Body of pancreas (tissue), 4 donors: Measurements from ENCODE around the gene RNU7-1. TPM values are rescaled to one million over a fixed set of nuclear protein-coding genes. Genes with fewer than 3 reads are reported as not detected.
A peak's percentile ranks its signal among the peaks of the same experiment; 100 is the strongest.

ENCODE experiments used
- ATAC-seq: fragments of 150-250 bp; one replicate; pipeline ENCODE4 v1.9.1; 2016
- DNase-seq, 4 donors: peaks; one replicate each; pipeline ENCODE4 v3.0.0-alpha.2; 2019
- H3K27ac ChIP-seq, 4 donors: fragments of 200-600 bp; sonication (generic); 1 replicate in 3 of 4; 2 replicates in 1 of 4; pipeline versions ENCODE4 v1.5.1 to v1.6.1; 2016 to 2019; ENCODE audit warnings: mild to moderate bottlenecking in 1 of 4, mixed read lengths in 1 of 4, moderate library complexity in 1 of 4
- H3K27me3 ChIP-seq, 2 donors: fragments of 200-600 bp; sonication (generic); one replicate each; pipeline ENCODE4 v1.6.0; 2016; ENCODE audit warnings: mild to moderate bottlenecking in 1 of 2
- H3K36me3 ChIP-seq, 2 donors: fragments of 200-600 bp; sonication (generic); replicated peaks in 1 of 2; 2 replicates each; pipeline ENCODE4 v1.5.1; 2016; ENCODE audit warnings: low read depth in 2 of 2; ENCODE audit not compliant: insufficient read depth in 1 of 2
- H3K4me1 ChIP-seq: fragments of 200-600 bp; sonication (generic); one replicate; pipeline ENCODE4 v1.6.0; 2016
- H3K4me3 ChIP-seq, 2 donors: fragments of 200-600 bp; sonication (generic); 1 replicate in 1 of 2; 2 replicates in 1 of 2; pipeline ENCODE4 v1.5.1; 2016 to 2019
- H3K9me3 ChIP-seq, 3 donors: fragments of 200-600 bp; sonication (generic); 1 replicate in 2 of 3; 2 replicates in 1 of 3; pipeline ENCODE4 v1.5.1; 2016
- CTCF ChIP-seq, 7 experiments: fragments of 450-650 bp in 4 of 7; fragments of 200-600 bp in 3 of 7; sonication (generic) in 3 of 7; IDR thresholded peaks; one replicate each; pipeline ENCODE4 v1.5.1; 2016 to 2019; ENCODE audit warnings: antibody characterized with exemption in 7 of 7
- POLR2A ChIP-seq, 3 donors: fragments of 450-650 bp; IDR thresholded peaks; one replicate each; pipeline ENCODE4 v1.6.1; 2016; ENCODE audit warnings: antibody characterized with exemption in 3 of 3, mild to moderate bottlenecking in 2 of 3
- WGBS, 2 donors: methylation state at CpG; one replicate each; pipeline ENCODE4 v1.1.5; 2017; 5-methylcytosine and 5-hydroxymethylcytosine counted together
- intact Hi-C: fragments of 100-400 bp; cut with DNase I; formaldehyde crosslinking; loops from one replicate; pipeline ENCODE4 v1.15.1; 2023
- total RNA-seq, 2 donors: library from RNA; depleted of rRNA; stranded (reverse); fragments of >200 nt; gene quantifications; one replicate each; pipeline ENCODE4 v1.1.0, GENCODE V29; 2016

RNU7-1 gene
- total RNA-seq, 2 donors from 2014 or later, result not detected

GRCh38 chr12:6974180-6974579, 30.6 kb downstream of the RNU7-1 start:
- TF ChIP-seq POLR2A (IDR thresholded peaks at IDR 0.05) (no peak), CTCF (IDR thresholded peaks at IDR 0.05) (no peak)
- intact Hi-C loops, result no loop called here
- H3K4me3 ChIP-seq, result no peak overlapping the region
- H3K4me1 ChIP-seq, result peaks cover 20% of the 10 kb centered on the region
- no peak overlapping the region for H3K27ac ChIP-seq
- peaks cover 11 to 30% of the 10 kb centered on the region in 2 donors for H3K36me3 ChIP-seq
- no peaks in the 10 kb centered on the region for H3K27me3 ChIP-seq
- H3K9me3 ChIP-seq, result no peaks in the 10 kb centered on the region
- 84 to 90% methylated on average over 6 of the region's 6 CpGs for WGBS, 2 donors
- no peak for ATAC-seq
- DNase-seq, result no peak

GRCh38 chr12:6975297-6976032, 31.8 kb downstream of the RNU7-1 start:
- TF ChIP-seq POLR2A (IDR thresholded peaks at IDR 0.05) (no peak), CTCF (IDR thresholded peaks at IDR 0.05) (no peak)
- Histone ChIP-seq H3K36me3 (peaks cover 11 to 35% of the 10 kb centered on the region in 2 donors), H3K4me1 (peaks cover 9% of the 10 kb centered on the region), H3K9me3 (no peaks in the 10 kb centered on the region), H3K27ac (no peak overlapping the region), H3K4me3 (no peak overlapping the region), H3K27me3 (no peaks in the 10 kb centered on the region)
- no peak for DNase-seq
- ATAC-seq, result no peak
- intact Hi-C loops, result no loop called here
- WGBS, 2 donors, result 69 to 80% methylated on average over 2 of the region's 2 CpGs

GRCh38 chr12:6977653-6978052, 34.0 kb downstream of the RNU7-1 start:
- TF ChIP-seq CTCF (IDR thresholded peaks at IDR 0.05) (no peak), POLR2A (IDR thresholded peaks at IDR 0.05) (no peak)
- intact Hi-C loops, result no loop called here
- WGBS, 2 donors, result 73 to 74% methylated on average over 7 to 10 of the region's 10 CpGs
- Histone ChIP-seq H3K27me3 (no peaks in the 10 kb centered on the region), H3K4me1 (no peaks in the 10 kb centered on the region), H3K9me3 (no peaks in the 10 kb centered on the region), H3K36me3 (peaks cover 11 to 38% of the 10 kb centered on the region in 2 donors), H3K27ac (no peak overlapping the region), H3K4me3 (no peak overlapping the region)
- ATAC-seq (no peak), DNase-seq (no peak)

- no peak overlapping the region for H3K27ac ChIP-seq
- H3K36me3 ChIP-seq, result peaks cover 11 to 38% of the 10 kb centered on the region in 2 donors
- intact Hi-C loops, result no loop called here
- no peak overlapping the region for H3K4me3 ChIP-seq
- no peaks in the 10 kb centered on the region for H3K4me1 ChIP-seq
- H3K9me3 ChIP-seq, result no peaks in the 10 kb centered on the region
- no peak for DNase-seq
- no peaks in the 10 kb centered on the region for H3K27me3 ChIP-seq
- ATAC-seq, result no peak
- WGBS, 2 donors, result 82 to 91% methylated on average over 6 of the region's 6 CpGs
- TF ChIP-seq POLR2A (IDR thresholded peaks at IDR 0.05), result no peak
- no peak for TF ChIP-seq CTCF (IDR thresholded peaks at IDR 0.05)
Observed at GRCh38 chr12:6978188-6978587, 34.6 kb downstream of the RNU7-1 start.

- Histone ChIP-seq H3K9me3 (no peaks in the 10 kb centered on the region), H3K4me1 (no peaks in the 10 kb centered on the region), H3K27ac (no peak overlapping the region), H3K4me3 (no peak overlapping the region), H3K36me3 (peaks cover 11 to 38% of the 10 kb centered on the region in 2 donors), H3K27me3 (no peaks in the 10 kb centered on the region)
- WGBS, 2 donors, result 65 to 74% methylated on average over 2 to 3 of the region's 3 CpGs
- no peak for TF ChIP-seq POLR2A (IDR thresholded peaks at IDR 0.05)
- TF ChIP-seq CTCF (IDR thresholded peaks at IDR 0.05), result no peak
- ATAC-seq (peak; percentile 19), DNase-seq (no peak)
- intact Hi-C loops, result no loop called here
Observed at GRCh38 chr12:6978611-6979011, 35.0 kb downstream of the RNU7-1 start.
